HCT116 (cell line): ENCODE measurements around the gene OXCT2. TPM values are rescaled to one million over a fixed set of nuclear protein-coding genes. Genes with fewer than 3 reads are reported as not detected.
"Not testable (repeated sequence)": the region's sequence is repeated elsewhere in the genome, so short reads cannot be mapped to it uniquely, and the experiment has no call there.

Source experiments
- ATAC-seq: fragments of 200-7000 bp; cut with Tn5 transposase; 2 replicates; pipeline ENCODE4 v1.9.1; 2020; ENCODE audit warnings: mild to moderate bottlenecking, moderate library complexity
- BruUV-seq: library from RNA; stranded (reverse); fragments of 400-500 nt; replicated peaks from 2 replicates; lab custom pipeline; 2021; lab: Mats Ljungman, UMichigan
- CTCF ChIA-PET: fragments of 300-600 bp; sonication (Branson Sonifier 250); formaldehyde crosslinking; loops from one replicate; lab custom pipeline; 2021; ENCODE audit warnings: antibody characterized with exemption; lab: Charles Lee
- POLR2A ChIA-PET: fragments of 300-600, 350-600 bp; sonication (Branson Sonifier 250); formaldehyde crosslinking; loops from one replicate; lab custom pipeline; 2021; ENCODE audit warnings: antibody characterized with exemption; lab: Charles Lee
- RAD21 ChIA-PET, 2 experiments: fragments of 300-600 bp; sonication (Branson Sonifier 250); formaldehyde crosslinking; loops; one replicate each; lab custom pipeline; 2023; ENCODE audit warnings: low total read pairs in 2 of 2; ENCODE audit not compliant: uncharacterized antibody in 2 of 2, unreplicated experiment in 2 of 2, low non-redundant PET in 1 of 2; lab: Charles Lee
- DNase-seq: peaks from one replicate; pipeline ENCODE4 v3.0.0-alpha.2; 2010; ENCODE audit warnings: low read depth, low spot score
- H2AFZ ChIP-seq: fragments of 200-600 bp; shearing (Covaris generic), sonication (generic); 2 replicates; pipeline ENCODE4 v1.6.1; 2017; ENCODE audit warnings: low read depth, mixed run types, mixed read lengths, antibody characterized with exemption, low read length; ENCODE audit not compliant: poor library complexity, severe bottlenecking
- H3K27ac ChIP-seq: 2 replicates; pipeline ENCODE4 v1.5.1; 2012; ENCODE audit warnings: low read depth, low read length
- H3K27me3 ChIP-seq: fragments of 200-600 bp; sonication (generic); 2 replicates; pipeline ENCODE4 v1.6.1; 2016; ENCODE audit warnings: mixed run types, low read length, mixed read lengths; ENCODE audit not compliant: insufficient read depth
- H3K36me3 ChIP-seq, 2 experiments: fragments of 200-500 bp in 1 of 2; fragments of 200-600 bp in 1 of 2; sonication (Bioruptor generic) in 1 of 2; sonication (generic) in 1 of 2; 2 replicates each; pipeline versions ENCODE4 v1.5.1 to v1.6.1; 2014 to 2016; ENCODE audit warnings: low read length in 2 of 2, inconsistent platforms in 1 of 2, mixed read lengths in 1 of 2, mixed run types in 1 of 2; ENCODE audit not compliant: insufficient read depth in 2 of 2, control insufficient read depth in 1 of 2
- H3K4me1 ChIP-seq, 2 experiments: fragments of 200-600 bp in 1 of 2; sonication (generic) in 1 of 2; 2 replicates each; pipeline versions ENCODE4 v1.5.1 to v1.6.1; 2012 to 2017; ENCODE audit warnings: low read length in 2 of 2, inconsistent platforms in 1 of 2, mild to moderate bottlenecking in 1 of 2, mixed read lengths in 1 of 2, mixed run types in 1 of 2, moderate library complexity in 1 of 2; ENCODE audit not compliant: insufficient read depth in 2 of 2, control insufficient read depth in 1 of 2
- H3K4me2 ChIP-seq: fragments of 200-600 bp; sonication (generic); 2 replicates; pipeline ENCODE4 v1.6.1; 2017; ENCODE audit warnings: mixed run types, low read length, mixed read lengths
- H3K4me3 ChIP-seq, 2 experiments: fragments of 200-600 bp in 1 of 2; sonication (generic) in 1 of 2; replicated peaks in 1 of 2; 2 replicates each; pipeline ENCODE4 v1.5.1; 2011 to 2016; ENCODE audit warnings: low read length in 2 of 2, control low read depth in 1 of 2, low read depth in 1 of 2, mild to moderate bottlenecking in 1 of 2, mixed read lengths in 1 of 2, mixed run types in 1 of 2
- H3K79me2 ChIP-seq: fragments of 200-600 bp; sonication (generic); 2 replicates; pipeline ENCODE4 v1.6.1; 2017; ENCODE audit warnings: mild to moderate bottlenecking, mixed run types, low read length, moderate library complexity, mixed read lengths; ENCODE audit not compliant: insufficient read depth
- H3K9ac ChIP-seq: fragments of 200-600 bp; sonication (generic); 2 replicates; pipeline ENCODE4 v1.6.1; 2016; ENCODE audit warnings: low read length, mixed read lengths
- H3K9me2 ChIP-seq: fragments of 200-600 bp; sonication (generic), shearing (Covaris generic); 2 replicates; pipeline ENCODE4 v1.6.1; 2017; ENCODE audit warnings: mixed run types, mild to moderate bottlenecking, moderate library complexity; ENCODE audit not compliant: insufficient read depth
- H3K9me3 ChIP-seq, 2 experiments: fragments of 200-500 bp in 1 of 2; fragments of 200-600 bp in 1 of 2; sonication (Bioruptor generic) in 1 of 2; sonication (generic) in 1 of 2; 2 replicates each; pipeline ENCODE4 v1.6.1; 2014 to 2017; ENCODE audit warnings: low read length in 2 of 2, mixed read lengths in 2 of 2, inconsistent platforms in 1 of 2, low read depth in 1 of 2, mild to moderate bottlenecking in 1 of 2, mixed run types in 1 of 2, moderate library complexity in 1 of 2; ENCODE audit not compliant: control insufficient read depth in 1 of 2, insufficient read depth in 1 of 2
- H4K20me1 ChIP-seq: fragments of 200-600 bp; sonication (generic), shearing (Covaris generic); 2 replicates; pipeline ENCODE4 v1.6.1; 2017; ENCODE audit warnings: mixed run types, mild to moderate bottlenecking, moderate library complexity; ENCODE audit not compliant: insufficient read depth
- EZH2 ChIP-seq: fragments of 200-600 bp; sonication (generic); IDR thresholded peaks from 2 replicates; pipeline ENCODE4 v1.6.1; 2017; ENCODE audit warnings: antibody characterized with exemption, mixed run types
- EZH2phosphoT487 ChIP-seq: fragments of 200-600 bp; IDR thresholded peaks from 2 replicates; pipeline ENCODE4 v1.6.1; 2018; ENCODE audit warnings: antibody characterized with exemption, borderline replicate concordance
- MAX ChIP-seq: IDR thresholded peaks from 2 replicates; pipeline ENCODE4 v1.6.1; 2012
- POLR2A ChIP-seq: IDR thresholded peaks from 2 replicates; pipeline ENCODE4 v1.7.0; 2011; ENCODE audit warnings: borderline replicate concordance; ENCODE audit not compliant: insufficient read depth, insufficient read length; ENCODE audit errors: extremely low read depth
- POLR2AphosphoS5 ChIP-seq: IDR thresholded peaks from 2 replicates; pipeline ENCODE4 v1.6.1; 2011; ENCODE audit warnings: mild to moderate bottlenecking, low read depth, low read length, moderate library complexity
- SIN3A ChIP-seq: IDR thresholded peaks from 2 replicates; pipeline ENCODE4 v1.6.1; 2012; ENCODE audit warnings: low read depth
- SP1 ChIP-seq: IDR thresholded peaks from 2 replicates; pipeline ENCODE4 v1.6.1; 2012; ENCODE audit warnings: low read depth
- SRF ChIP-seq: IDR thresholded peaks from 2 replicates; pipeline ENCODE4 v1.6.1; 2012; ENCODE audit warnings: low read depth
- TCF7L2 ChIP-seq: IDR thresholded peaks from 2 replicates; pipeline ENCODE4 v1.7.0; 2011; ENCODE audit warnings: borderline replicate concordance, inconsistent platforms; ENCODE audit not compliant: insufficient read depth, insufficient read length; ENCODE audit errors: extremely low read depth
- ZFX ChIP-seq: fragments of 450-650 bp; IDR thresholded peaks from 2 replicates; pipeline ENCODE4 v1.6.1; 2017
- ZNF274 ChIP-seq: fragments of 200-500 bp; sonication (Bioruptor generic); IDR thresholded peaks from 2 replicates; pipeline ENCODE4 v1.6.1; 2014; ENCODE audit warnings: mild to moderate bottlenecking, low read depth, low read length, inconsistent platforms
- intact Hi-C: fragments of 100-400 bp; cut with micrococcal nuclease; formaldehyde crosslinking; loops from 2 replicates; pipeline ENCODE4 v1.10.0; 2022
- total RNA-seq: library from RNA; stranded (reverse); gene quantifications from one replicate; pipeline ENCODE4 v1.2.1, GENCODE V29; 2021; ENCODE audit not compliant: unreplicated experiment
- TF ChIP-seq, protein P1 (sequence below), 3 experiments: fragments of 200-600 bp in 1 of 3; sonication (generic) in 1 of 3; IDR thresholded peaks in 2 of 3; conservative IDR thresholded peaks in 1 of 3; 2 replicates each; pipeline ENCODE4 v1.5.1; 2012 to 2017; ENCODE audit warnings: low read depth in 2 of 3, low read length in 2 of 3, antibody characterized with exemption in 1 of 3, borderline replicate concordance in 1 of 3, control low read depth in 1 of 3, mild to moderate bottlenecking in 1 of 3, mixed read lengths in 1 of 3, mixed run types in 1 of 3, moderate library complexity in 1 of 3; ENCODE audit not compliant: insufficient read depth in 1 of 3

OXCT2 gene
- total RNA-seq, 1 experiment from 2014 or later: 3.7 TPM

GRCh38 chr1:39786303-39787107 is 15.4 kb upstream of the OXCT2 start:
- H3K9me3 ChIP-seq, H4K20me1 ChIP-seq, H3K9ac ChIP-seq, H3K79me2 ChIP-seq, H3K9me2 ChIP-seq, BruUV-seq, H3K27me3 ChIP-seq, H3K4me2 ChIP-seq, H2AFZ ChIP-seq, H3K4me3 ChIP-seq, POLR2A ChIA-PET, DNase-seq, intact Hi-C loops, H3K27ac ChIP-seq, RAD21 ChIA-PET, CTCF ChIA-PET, H3K36me3 ChIP-seq, ATAC-seq: not testable (repeated sequence)
- peaks cover 13 to 26% of the 10 kb centered on the region in 2 experiments for H3K4me1 ChIP-seq

- H3K4me3 ChIP-seq, H3K79me2 ChIP-seq, ATAC-seq, H3K9ac ChIP-seq, H3K9me2 ChIP-seq, RAD21 ChIA-PET, POLR2A ChIA-PET, H3K27me3 ChIP-seq, CTCF ChIA-PET, H3K27ac ChIP-seq, H4K20me1 ChIP-seq, BruUV-seq, H3K4me2 ChIP-seq, intact Hi-C loops, DNase-seq, H3K36me3 ChIP-seq, H2AFZ ChIP-seq, H3K9me3 ChIP-seq: not testable (repeated sequence)
- H3K4me1 ChIP-seq: peaks cover 9 to 17% of the 10 kb centered on the region in 2 experiments
Observed at GRCh38 chr1:39782685-39783084, 11.5 kb upstream of the OXCT2 start.

- H3K36me3 ChIP-seq: no peaks in the 10 kb centered on the region
- H2AFZ ChIP-seq: no peak overlapping the region
- no peaks in the 10 kb centered on the region for H4K20me1 ChIP-seq
- H3K4me1 ChIP-seq: peaks cover 6 to 11% of the 10 kb centered on the region in 2 experiments; a peak in 3 of 4 replicates
- ChIA-PET RAD21 (no interaction called here), POLR2A (no interaction called here), CTCF (no interaction called here)
- no peak for ATAC-seq
- BruUV-seq: no TSS peak
- no peak overlapping the region for H3K27ac ChIP-seq
- H3K79me2 ChIP-seq: no peaks in the 10 kb centered on the region
- H3K4me3 ChIP-seq: no peak overlapping the region
- intact Hi-C loops: no loop called here
- H3K27me3 ChIP-seq: no peaks in the 10 kb centered on the region
- no peak overlapping the region for H3K4me2 ChIP-seq
- no peak for DNase-seq
- no peak overlapping the region for H3K9ac ChIP-seq
- H3K9me2 ChIP-seq: no peaks in the 10 kb centered on the region
- H3K9me3 ChIP-seq: no peaks in the 10 kb centered on the region
- TF ChIP-seq EZH2 (no peak), ZNF274 (no peak), EZH2phosphoT487 (no peak), ZFX (no peak), POLR2AphosphoS5 (no peak), SP1 (no peak), MAX (no peak), SRF (no peak), POLR2A (no peak), TCF7L2 (no peak), SIN3A (no peak)
- TF ChIP-seq, protein P1, sequence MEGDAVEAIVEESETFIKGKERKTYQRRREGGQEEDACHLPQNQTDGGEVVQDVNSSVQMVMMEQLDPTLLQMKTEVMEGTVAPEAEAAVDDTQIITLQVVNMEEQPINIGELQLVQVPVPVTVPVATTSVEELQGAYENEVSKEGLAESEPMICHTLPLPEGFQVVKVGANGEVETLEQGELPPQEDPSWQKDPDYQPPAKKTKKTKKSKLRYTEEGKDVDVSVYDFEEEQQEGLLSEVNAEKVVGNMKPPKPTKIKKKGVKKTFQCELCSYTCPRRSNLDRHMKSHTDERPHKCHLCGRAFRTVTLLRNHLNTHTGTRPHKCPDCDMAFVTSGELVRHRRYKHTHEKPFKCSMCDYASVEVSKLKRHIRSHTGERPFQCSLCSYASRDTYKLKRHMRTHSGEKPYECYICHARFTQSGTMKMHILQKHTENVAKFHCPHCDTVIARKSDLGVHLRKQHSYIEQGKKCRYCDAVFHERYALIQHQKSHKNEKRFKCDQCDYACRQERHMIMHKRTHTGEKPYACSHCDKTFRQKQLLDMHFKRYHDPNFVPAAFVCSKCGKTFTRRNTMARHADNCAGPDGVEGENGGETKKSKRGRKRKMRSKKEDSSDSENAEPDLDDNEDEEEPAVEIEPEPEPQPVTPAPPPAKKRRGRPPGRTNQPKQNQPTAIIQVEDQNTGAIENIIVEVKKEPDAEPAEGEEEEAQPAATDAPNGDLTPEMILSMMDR (IDR thresholded peaks at IDR 0.05 in 2 of 3, conservative IDR thresholded peaks at IDR 0.05 in 1 of 3; ENCODE audit: borderline replicate concordance in 1 of 3, insufficient read depth in 1 of 3, low read depth in 2 of 3, low read length in 2 of 3): no peak
Observed at GRCh38 chr1:39782103-39782502, 11.0 kb upstream of the OXCT2 start.
